Cardiac fibroblast (primary cell): ENCODE measurements around the gene SCCPDH.
A peak's percentile ranks its signal among the peaks of the same experiment; 100 is the strongest.

Source experiments
- DNase-seq, 2 donors: peaks; one replicate each; pipeline versions ENCODE4 v3.0.0 to v3.0.0-alpha.2; 2010; ENCODE audit warnings: low read depth in 2 of 2
- H3K4me3 ChIP-seq, 2 donors: replicated peaks in 1 of 2; 1 replicate in 1 of 2; 2 replicates in 1 of 2; pipeline ENCODE4 v1.5.1; 2011; ENCODE audit warnings: low read depth in 2 of 2, low read length in 2 of 2, mild to moderate bottlenecking in 2 of 2, moderate library complexity in 1 of 2
- CTCF ChIP-seq: IDR thresholded peaks from one replicate; pipeline ENCODE4 v1.5.1; 2011; ENCODE audit warnings: low read depth, mild to moderate bottlenecking, low read length, inconsistent platforms

The SCCPDH gene

GRCh38 chr1:246695136-246695535, 29.1 kb upstream of the SCCPDH start:
- TF ChIP-seq CTCF, result no peak
- no peak overlapping the region for H3K4me3 ChIP-seq
- DNase-seq, result peak in 1 of 2 donors; percentile 50

- H3K4me3 ChIP-seq, result no peak overlapping the region
- no peak for TF ChIP-seq CTCF
These were observed 28.5 kb upstream of the SCCPDH start for GRCh38 chr1:246695666-246696065.

DNA sequence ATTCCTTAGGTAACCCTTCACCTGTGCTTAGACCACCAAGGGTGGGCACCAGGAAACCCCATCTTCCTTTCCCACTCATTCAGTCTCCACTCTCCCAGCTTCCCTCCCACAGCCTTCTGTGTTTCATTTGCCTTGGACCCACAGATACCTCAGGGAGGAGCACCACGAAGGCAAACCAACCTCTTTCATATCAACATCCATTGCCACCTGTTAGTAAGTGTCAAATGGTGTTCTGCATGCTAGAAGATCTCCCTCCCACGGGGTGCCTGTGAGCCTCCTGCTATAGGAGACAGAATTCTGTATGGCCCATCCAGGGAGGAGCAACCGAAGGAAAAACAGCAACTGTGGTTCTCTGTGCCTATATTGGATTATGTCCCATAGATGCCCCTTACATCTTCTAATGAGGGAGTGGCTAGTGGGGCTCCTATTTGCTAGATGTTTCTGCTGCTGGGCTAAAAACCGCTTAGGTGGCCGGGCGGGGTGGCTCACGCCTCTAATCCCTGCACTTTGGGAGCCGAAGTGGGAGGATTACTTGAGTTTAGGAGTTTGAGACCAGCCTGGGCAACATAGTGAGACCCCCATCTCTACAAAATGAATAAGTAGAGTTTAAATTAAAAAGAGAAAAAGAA, 25.6 kb upstream of the SCCPDH start:
- no peak for DNase-seq
- H3K4me3 ChIP-seq, result peak overlapping the region in 1 of 2 donors; percentile 25
- no peak for TF ChIP-seq CTCF

More at GRCh38 chr1:246695666-246696065, 28.5 kb upstream of the SCCPDH start:
- DNase-seq, result no peak

- peak; percentile 96 to 97 for DNase-seq
- H3K4me3 ChIP-seq, result peak overlapping the region in 1 of 2 donors; percentile 25
- peak; percentile 89 for TF ChIP-seq CTCF
These were observed 25.0 kb upstream of the SCCPDH start for GRCh38 chr1:246699095-246699735.

DNA sequence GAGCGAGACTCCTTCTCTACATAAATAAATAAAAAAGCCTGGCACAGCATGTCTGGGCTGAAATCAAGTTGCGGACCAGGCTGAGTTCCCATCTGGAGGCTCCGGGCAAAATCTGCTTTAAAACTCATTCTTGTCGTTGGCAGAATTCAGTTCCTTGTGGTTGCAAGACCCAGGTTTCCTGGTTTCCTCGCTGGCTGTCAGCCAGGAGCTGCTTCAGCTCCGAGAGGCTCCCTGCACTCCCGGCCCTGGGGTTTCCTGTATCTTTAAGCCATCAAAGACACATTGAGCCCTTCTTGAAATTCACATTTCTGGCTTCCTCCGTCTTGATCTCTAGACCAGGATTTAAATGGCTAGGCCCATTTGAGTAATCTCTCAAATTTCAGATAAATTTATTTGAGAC, 20.6 kb upstream of the SCCPDH start:
- DNase-seq, result no peak
- H3K4me3 ChIP-seq, result no peak overlapping the region
- TF ChIP-seq CTCF, result no peak

GRCh38 chr1:246705368-246705767, 18.8 kb upstream of the SCCPDH start:
- TF ChIP-seq CTCF, result no peak
- H3K4me3 ChIP-seq, result no peak overlapping the region
- peak; percentile 88 to 96 for DNase-seq
